Measurements from ENCODE around the gene TMEM101.
A peak's percentile ranks its signal among the peaks of the same experiment; 100 is the strongest.

The TMEM101 gene

DNA sequence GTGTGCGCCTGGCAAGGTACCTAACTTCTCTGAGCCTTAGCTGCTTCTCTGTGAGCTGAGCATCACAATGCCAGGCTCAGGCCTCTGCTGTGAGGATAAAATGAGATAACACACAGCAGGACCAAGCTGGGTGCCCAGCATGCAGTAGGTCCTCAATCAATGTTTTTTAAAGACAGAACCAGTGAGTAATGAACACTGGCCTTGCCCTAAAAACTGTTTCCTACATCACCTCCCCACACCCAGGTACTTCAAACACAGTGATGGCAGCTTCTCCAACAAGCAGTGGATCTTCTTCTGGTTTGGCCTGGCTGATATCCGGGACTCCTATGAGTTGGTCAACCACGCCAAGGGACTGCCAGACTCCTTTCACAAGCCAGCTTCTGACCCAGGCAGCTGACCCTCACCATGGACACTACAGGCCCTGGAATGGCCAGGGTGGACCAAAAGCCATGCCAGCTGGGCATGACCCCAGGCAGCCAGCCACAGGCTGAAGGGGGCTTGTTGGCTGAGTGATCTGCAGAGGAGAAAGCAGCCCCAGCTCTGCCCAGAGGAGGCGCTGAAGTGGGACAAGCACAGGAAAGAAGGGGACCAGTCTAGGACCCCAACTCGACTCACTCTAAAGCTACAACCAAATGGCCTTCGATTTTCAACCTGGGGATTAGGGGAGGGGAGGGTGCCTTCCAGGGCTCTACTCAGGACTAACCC, 6.4 kb downstream of the TMEM101 start:
- peak overlapping the region; percentile 60 for H3K27ac Mint-ChIP-seq
- peaks cover 11% of the 10 kb centered on the region for H3K27me3 Mint-ChIP-seq
- peaks cover 37% of the 10 kb centered on the region for H3K4me1 Mint-ChIP-seq
- peaks cover 22% of the 10 kb centered on the region for H3K36me3 Mint-ChIP-seq
- ATAC-seq, result no peak
- peak overlapping the region; percentile 76 for H3K4me3 Mint-ChIP-seq
- H3K9me3 Mint-ChIP-seq, result no peaks in the 10 kb centered on the region

DNA sequence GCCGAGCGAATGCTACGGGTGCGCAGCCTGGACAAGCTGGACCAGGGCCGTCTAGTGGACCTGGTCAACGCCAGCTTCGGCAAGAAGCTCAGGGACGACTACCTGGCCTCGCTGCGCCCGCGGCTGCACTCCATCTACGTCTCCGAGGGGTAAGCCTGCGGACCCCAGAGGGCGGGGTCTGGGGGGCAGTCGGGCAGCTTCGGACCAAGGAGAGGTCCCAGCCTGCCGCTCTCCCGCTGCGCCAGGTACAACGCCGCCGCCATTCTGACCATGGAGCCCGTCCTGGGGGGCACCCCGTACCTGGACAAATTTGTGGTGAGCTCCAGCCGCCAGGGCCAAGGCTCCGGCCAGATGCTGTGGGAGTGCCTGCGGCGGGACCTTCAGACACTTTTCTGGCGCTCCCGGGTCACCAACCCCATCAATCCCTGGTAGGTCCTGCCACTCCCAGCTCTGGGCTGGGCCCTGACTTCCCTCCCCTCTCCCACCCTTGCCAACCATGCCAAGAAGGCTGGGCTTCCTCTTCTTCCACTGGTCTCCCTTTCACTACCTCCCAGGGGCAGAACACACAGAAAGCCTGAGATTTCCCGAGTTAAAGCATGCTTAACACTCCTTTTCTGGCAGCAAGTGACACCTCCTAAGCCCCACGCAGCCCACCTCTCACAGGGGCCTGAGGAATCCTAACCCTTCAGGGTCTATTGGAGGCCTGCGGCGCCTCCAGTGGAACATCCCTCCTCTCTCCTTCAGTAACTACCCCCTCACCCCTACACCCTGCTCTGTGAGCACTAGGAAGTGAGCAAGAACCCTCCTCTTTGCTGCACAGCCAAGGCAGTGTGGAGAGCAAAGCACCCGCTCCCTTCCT, 7.2 kb downstream of the TMEM101 start:
- Mint-ChIP-seq H3K4me1 (peaks cover 37% of the 10 kb centered on the region), H3K4me3 (peak overlapping the region; percentile 76), H3K27ac (peak overlapping the region; percentile 60), H3K9me3 (no peaks in the 10 kb centered on the region), H3K27me3 (peaks cover 11% of the 10 kb centered on the region), H3K36me3 (peaks cover 22% of the 10 kb centered on the region)
- ATAC-seq, result no peak

DNA sequence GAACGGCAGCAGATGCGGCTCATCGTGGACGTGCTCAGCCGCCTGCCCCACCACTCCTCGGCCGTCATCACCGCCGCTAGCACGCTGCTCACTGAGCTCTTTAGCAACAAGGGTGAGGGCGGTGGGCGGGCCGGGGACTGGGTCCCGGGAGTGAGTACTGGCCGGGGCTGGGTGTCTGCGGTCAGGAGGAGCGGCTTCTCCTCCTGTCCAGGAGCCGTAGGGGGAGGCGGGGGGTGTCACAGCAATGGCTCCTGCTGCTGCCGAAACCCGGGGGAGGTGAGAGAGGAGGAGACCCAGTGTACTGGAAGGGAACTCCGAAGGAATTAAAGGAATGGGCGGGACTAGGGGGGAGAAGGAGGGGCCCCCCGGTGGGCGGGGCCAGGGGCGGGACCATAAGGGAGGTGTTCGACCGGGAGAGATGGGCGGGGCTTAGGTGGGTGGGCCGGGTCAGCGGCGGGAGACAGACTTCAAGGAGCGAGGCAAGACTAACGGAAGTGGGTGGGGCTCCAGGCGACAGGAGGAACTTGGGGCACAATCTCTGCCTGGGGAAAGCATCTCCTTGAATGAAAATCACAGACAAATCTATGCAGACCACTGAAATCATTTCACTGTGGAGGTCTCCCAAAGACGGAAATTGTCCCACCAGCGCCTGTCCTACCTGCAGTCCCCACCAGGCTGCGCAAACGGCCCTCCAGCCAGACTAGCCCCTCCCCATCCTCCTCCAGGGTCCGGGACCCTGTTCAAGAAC, 8.0 kb downstream of the TMEM101 start:
- peak; percentile 94 for ATAC-seq
- H3K4me3 Mint-ChIP-seq, result peak overlapping the region; percentile 76
- no peaks in the 10 kb centered on the region for H3K9me3 Mint-ChIP-seq
- H3K27me3 Mint-ChIP-seq, result peaks cover 15% of the 10 kb centered on the region
- H3K36me3 Mint-ChIP-seq, result peaks cover 22% of the 10 kb centered on the region
- H3K27ac Mint-ChIP-seq, result peak overlapping the region; percentile 60
- peaks cover 37% of the 10 kb centered on the region for H3K4me1 Mint-ChIP-seq

DNA sequence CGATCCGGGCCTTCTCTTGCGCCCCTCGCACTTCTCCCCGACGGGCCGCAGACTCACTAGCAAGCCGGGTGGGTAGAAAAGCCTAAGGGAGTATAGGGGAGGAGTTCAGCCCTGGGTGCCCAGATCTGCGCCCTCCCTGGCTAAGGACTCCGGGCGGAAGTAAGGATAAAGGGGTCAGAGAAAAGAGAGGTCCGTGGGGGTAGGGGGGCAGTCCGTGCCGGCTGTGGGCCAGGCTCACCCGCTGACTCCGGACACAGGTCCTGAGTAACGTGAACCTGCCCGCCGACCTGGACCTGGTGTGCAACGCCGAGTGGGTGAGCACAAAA, 8.5 kb downstream of the TMEM101 start:
- Mint-ChIP-seq H3K4me1 (peaks cover 31% of the 10 kb centered on the region), H3K27me3 (peaks cover 20% of the 10 kb centered on the region), H3K27ac (peak overlapping the region; percentile 60), H3K9me3 (no peaks in the 10 kb centered on the region), H3K4me3 (peak overlapping the region; percentile 76), H3K36me3 (peaks cover 17% of the 10 kb centered on the region)
- ATAC-seq, result peak; percentile 18

DNA sequence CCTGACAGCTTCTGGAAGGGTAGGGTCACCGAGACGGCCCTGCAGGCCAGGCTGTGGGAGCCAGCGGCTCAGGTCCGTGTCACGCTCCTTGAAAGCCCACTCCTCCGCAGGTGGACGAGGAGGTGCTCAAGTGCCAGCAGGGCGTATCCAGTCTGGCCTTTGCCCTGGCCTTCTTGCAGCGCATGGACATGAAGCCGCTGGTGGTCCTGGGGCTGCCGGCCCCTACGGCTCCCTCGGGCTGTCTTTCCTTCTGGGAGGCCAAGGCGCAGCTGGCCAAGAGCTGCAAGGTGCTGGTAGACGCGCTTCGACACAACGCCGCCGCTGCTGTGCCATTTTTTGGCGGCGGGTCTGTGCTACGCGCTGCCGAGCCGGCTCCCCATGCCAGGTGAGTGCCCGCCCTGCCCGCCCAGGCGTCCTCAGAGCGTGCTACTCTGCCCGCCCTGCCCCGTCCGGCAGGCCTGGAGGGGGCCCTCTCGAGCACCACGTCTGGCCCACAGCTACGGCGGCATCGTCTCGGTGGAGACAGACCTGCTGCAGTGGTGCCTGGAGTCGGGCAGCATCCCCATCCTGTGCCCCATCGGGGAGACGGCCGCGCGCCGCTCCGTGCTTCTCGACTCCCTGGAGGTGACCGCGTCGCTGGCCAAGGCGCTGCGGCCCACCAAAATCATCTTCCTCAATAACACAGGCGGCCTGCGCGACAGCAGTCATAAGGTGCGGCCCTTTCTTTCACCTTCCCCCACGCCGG, 9.1 kb downstream of the TMEM101 start:
- Mint-ChIP-seq H3K27me3 (peaks cover 21% of the 10 kb centered on the region), H3K27ac (peak overlapping the region; percentile 60), H3K36me3 (peaks cover 13% of the 10 kb centered on the region), H3K4me1 (peaks cover 28% of the 10 kb centered on the region), H3K4me3 (peak overlapping the region; percentile 76), H3K9me3 (no peaks in the 10 kb centered on the region)
- peak; percentile 25 for ATAC-seq

DNA sequence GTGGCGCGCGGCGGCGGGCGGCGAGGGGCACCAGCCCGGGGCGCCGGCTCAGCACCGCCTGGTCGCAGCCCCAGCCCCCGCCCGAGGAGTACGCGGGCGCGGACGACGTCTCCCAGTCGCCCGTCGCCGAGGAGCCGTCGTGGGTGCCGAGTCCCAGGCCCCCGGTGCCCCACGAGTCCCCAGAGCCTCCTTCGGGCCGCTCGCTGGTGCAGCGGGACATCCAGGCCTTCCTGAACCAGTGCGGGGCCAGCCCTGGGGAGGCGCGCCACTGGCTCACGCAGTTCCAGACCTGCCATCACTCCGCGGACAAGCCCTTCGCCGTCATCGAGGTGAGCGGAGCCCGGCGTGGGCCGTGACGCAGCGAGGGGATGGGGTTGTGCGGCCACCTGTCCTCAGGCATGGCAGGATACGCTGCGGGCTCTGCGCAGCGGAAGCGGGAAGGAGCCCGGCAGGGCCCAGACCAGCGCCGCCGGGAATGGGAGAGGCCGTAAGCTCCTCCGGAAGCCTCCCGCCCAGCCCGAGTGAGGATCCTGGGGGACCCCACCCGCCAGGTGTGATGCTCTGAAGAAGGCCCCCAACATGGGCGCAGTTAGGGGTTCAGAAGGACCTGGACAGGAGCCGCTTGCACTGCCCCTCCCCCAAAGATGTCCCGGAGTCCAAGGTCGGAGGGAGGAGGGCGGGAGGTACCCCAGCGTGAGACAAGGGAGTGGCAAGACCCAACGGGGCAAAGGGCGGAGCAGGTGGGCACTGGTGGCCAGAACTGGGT, 9.8 kb downstream of the TMEM101 start:
- peaks cover 9% of the 10 kb centered on the region for H3K36me3 Mint-ChIP-seq

DNA sequence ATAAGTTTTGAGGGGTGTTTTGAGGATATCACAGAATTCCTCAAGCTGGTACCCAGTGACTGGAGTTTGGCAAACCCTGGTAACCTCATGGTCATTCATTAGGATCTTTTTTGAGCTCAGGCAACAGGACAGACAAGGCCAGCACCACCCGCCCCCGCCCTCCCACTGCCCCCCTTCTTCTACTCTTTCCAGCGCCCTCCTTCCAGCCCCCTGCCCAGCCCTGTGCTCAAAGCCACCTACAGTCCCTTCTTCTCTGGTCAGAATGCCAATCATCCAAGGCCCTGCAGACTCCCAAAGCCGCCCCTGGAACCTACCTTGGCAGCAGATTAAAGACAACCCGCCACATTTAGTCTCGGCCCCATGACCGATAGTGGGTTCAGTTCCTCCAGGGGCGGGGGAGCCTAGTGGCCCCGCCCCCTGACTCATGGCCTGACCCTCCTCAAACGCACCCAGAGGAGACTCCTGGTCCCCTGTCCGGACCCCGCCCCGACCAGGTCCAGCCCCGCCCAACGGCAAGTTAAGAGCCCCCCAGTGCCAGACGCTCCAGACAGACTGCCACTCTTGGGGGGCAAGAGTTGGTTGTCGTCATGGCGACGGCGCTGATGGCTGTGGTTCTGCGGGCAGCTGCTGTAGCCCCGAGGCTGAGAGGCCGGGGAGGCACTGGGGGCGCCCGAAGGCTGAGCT, 10.5 kb downstream of the TMEM101 start, which contains the start of gene NAGS:
TSS of gene NAGS (plus strand) at position 546 of the 684 bp plus-strand sequence. CDS start at position 588, 42 bp downstream.
- peak within 1 kb of the TSS; percentile 31 for H3K4me3 Mint-ChIP-seq
- peaks cover 29% of the 10 kb centered on the region for H3K27me3 Mint-ChIP-seq
- no peak for ATAC-seq
- H3K27ac Mint-ChIP-seq, result no peak within 1 kb of the TSS
- peaks cover 25% of the 10 kb centered on the region for H3K4me1 Mint-ChIP-seq
- H3K9me3 Mint-ChIP-seq, result no peaks in the 10 kb centered on the region
- H3K36me3 Mint-ChIP-seq, result peaks cover 1% of the 10 kb centered on the region

More for the DNA sequence above, 9.8 kb downstream of the TMEM101 start:
- peaks cover 22% of the 10 kb centered on the region for H3K27me3 Mint-ChIP-seq
- no peaks in the 10 kb centered on the region for H3K9me3 Mint-ChIP-seq
- peak overlapping the region; percentile 31 for H3K4me3 Mint-ChIP-seq
- H3K27ac Mint-ChIP-seq, result no peak overlapping the region
- ATAC-seq, result no peak
- peaks cover 25% of the 10 kb centered on the region for H3K4me1 Mint-ChIP-seq

DNA sequence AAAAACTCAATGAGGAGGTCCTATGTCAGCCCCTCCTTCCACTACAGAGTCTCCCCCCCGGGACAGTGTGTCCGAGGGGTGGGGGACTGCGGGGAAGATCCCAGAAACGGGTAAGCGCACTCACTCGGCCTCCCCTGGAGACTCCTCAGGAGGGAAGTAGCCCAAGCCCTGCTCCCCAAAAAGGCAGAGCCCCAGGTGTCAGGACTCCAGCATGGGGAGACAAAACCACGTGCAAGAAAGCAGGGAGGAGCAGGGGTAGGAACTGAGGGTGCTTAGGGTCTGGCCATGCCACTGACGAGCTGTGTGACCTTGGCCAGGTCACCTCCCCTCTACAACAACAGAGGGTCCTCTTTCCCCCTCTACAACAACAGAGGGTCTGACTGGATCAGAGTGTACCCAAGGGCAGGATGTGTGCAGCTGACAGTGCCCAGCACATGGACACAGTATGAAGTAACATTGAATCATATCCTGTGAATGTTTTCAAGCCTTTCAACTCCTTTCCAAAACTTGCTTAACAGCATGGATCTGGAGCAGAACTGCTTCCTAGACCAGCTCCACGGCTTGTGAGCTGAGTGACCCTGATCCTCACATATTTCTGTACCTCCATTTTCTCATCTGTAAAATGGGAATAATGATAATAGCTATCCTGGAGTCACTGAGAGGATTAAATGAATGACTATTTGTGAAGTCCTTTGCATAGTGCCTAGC, 12.5 kb downstream of the TMEM101 start:
- Mint-ChIP-seq H3K27ac (no peak overlapping the region), H3K9me3 (no peaks in the 10 kb centered on the region), H3K27me3 (peaks cover 41% of the 10 kb centered on the region), H3K4me3 (no peak overlapping the region), H3K4me1 (peaks cover 14% of the 10 kb centered on the region), H3K36me3 (no peaks in the 10 kb centered on the region)
- ATAC-seq, result no peak

DNA sequence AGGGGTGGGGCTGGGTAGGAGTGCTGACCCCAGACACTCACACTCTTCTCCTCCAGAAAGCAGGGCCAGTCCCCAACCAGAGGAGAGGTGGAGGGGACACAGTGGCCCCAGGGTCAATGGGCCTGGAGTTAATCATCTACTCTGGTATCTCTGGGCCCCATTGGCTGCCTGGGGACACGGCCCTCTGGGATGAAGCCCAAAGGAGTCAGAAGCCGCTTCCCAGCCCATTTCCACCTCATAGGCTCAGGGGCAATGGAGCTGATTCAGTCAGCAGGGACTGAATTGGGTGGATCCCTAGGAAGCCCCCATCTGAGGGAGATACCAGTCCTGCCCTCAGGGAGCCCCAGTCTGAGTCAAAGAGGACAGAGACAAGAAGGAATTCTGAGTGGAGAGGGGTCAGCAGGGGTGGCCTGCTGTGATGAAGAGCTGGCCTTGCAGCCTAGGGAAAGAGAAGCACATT, 13.3 kb downstream of the TMEM101 start:
- peaks cover 40% of the 10 kb centered on the region for H3K27me3 Mint-ChIP-seq
- H3K4me3 Mint-ChIP-seq, result no peak overlapping the region
- H3K4me1 Mint-ChIP-seq, result peaks cover 7% of the 10 kb centered on the region
- no peaks in the 10 kb centered on the region for H3K9me3 Mint-ChIP-seq
- H3K36me3 Mint-ChIP-seq, result no peaks in the 10 kb centered on the region
- H3K27ac Mint-ChIP-seq, result no peak overlapping the region
- no peak for ATAC-seq

DNA sequence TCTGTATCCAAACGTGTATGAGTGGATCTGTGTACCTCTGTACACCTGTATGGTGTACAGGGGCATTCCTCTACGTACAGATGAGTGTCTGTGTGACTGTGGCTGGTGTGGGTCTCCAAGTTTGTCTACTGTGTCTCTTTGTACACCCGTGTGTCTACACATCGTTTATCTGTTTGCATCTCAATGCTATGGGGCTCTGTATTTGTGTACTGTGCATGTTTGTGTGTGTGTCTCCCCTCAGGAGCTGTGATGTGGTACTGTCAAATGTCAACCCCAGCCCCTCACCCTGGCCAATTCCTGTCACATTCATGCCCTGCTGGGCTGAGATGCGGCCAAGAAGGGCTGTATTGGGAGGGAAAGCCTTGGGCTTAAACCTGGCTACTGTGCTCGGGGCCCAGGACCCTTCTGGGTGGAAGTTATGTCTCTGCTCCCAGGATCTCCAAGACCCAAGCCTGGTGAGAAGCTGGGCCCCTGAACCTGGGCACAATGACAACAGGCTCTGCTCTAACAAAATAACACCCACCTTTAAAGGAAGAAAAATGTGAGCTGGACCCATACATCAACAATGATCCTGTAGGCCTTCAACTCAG, 13.8 kb downstream of the TMEM101 start:
- Mint-ChIP-seq H3K36me3 (no peaks in the 10 kb centered on the region), H3K27ac (no peak overlapping the region), H3K4me1 (peaks cover 2% of the 10 kb centered on the region), H3K4me3 (no peak overlapping the region), H3K27me3 (peaks cover 35% of the 10 kb centered on the region), H3K9me3 (no peaks in the 10 kb centered on the region)
- ATAC-seq, result no peak

DNA sequence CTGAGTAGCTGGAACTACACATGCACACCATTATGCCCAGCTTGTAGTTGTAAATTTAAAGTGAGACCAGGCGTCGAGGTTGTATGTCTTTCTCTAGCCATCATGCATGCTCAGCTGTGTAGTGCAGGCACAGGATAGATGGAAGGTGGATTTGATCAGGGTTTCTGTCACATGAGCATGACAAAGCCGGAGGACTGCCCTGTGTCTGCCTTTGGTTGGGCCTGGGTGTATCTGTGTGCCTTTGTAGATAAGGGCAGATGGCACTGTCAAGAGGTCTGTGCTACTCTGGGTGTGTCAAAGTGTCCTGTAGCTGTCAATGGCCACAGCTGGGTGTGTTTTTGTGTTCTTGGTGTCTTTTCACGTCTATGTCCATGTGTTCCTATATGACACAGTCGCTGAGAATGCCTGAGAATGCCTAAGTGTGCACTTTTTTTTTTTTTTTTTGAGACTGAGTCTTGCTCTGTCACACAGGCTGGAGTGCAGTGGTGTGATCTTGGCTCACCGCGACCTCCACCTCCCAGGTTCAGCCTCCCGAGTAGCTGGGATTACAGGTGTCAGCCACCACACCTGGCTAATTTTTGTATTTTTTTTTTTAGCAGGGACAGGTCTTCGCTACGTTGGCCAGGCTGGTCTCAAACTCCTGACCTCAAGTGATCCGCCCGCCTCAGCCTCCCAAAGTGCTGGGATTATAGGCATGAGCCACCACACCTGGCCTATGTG, 14.5 kb downstream of the TMEM101 start:
- H3K36me3 Mint-ChIP-seq, result no peaks in the 10 kb centered on the region
- ATAC-seq, result no peak
- no peak overlapping the region for H3K27ac Mint-ChIP-seq
- peaks cover 30% of the 10 kb centered on the region for H3K27me3 Mint-ChIP-seq
- H3K9me3 Mint-ChIP-seq, result no peaks in the 10 kb centered on the region
- no peak overlapping the region for H3K4me3 Mint-ChIP-seq
- no peaks in the 10 kb centered on the region for H3K4me1 Mint-ChIP-seq

DNA sequence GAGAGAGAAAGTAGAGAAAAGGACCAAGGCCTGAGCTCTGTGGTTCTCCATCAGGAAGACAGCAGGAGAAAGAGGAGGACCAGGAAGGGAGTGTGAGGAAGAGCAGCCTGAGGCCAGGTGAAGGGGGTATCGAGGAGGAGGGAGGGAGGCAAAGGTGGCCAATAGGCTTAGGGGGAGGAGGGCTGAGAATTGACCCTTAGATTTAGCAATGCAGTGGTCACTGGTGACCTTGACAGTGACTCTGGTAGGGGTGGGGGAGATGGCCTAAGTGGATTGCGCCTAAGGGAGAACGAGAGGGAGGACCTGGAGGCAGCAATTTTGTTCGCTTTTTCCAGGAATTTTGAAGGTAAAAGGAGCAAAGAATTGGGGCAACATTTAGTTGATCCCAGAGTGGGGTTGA, 15.7 kb downstream of the TMEM101 start:
- no peak for ATAC-seq
- no peaks in the 10 kb centered on the region for H3K36me3 Mint-ChIP-seq
- H3K27ac Mint-ChIP-seq, result no peak overlapping the region
- H3K4me3 Mint-ChIP-seq, result no peak overlapping the region
- peaks cover 6% of the 10 kb centered on the region for H3K4me1 Mint-ChIP-seq
- no peaks in the 10 kb centered on the region for H3K9me3 Mint-ChIP-seq
- peaks cover 30% of the 10 kb centered on the region for H3K27me3 Mint-ChIP-seq
